Nephron progenitor cell (in vitro differentiated cells): ENCODE data around the gene HAND2.

Experiments used
- DNase-seq: peaks from one replicate; pipeline ENCODE4 v3.0.0; 2021
- H3K27ac Mint-ChIP-seq: 2 replicates; pipeline ENCODE4 v1.8.0; 2021; ENCODE audit warnings: mild to moderate bottlenecking, moderate library complexity, mixed read lengths
- H3K27me3 Mint-ChIP-seq: 2 replicates; pipeline ENCODE4 v1.8.0; 2021; ENCODE audit warnings: mild to moderate bottlenecking, low read depth, mixed read lengths; ENCODE audit not compliant: poor library complexity
- H3K36me3 Mint-ChIP-seq: 2 replicates; pipeline ENCODE4 v1.8.0; 2021; ENCODE audit warnings: low read depth, mixed read lengths
- H3K4me1 Mint-ChIP-seq: 2 replicates; pipeline ENCODE4 v1.8.0; 2021; ENCODE audit warnings: mixed read lengths
- H3K4me3 Mint-ChIP-seq: 2 replicates; pipeline ENCODE4 v1.8.0; 2021; ENCODE audit warnings: mild to moderate bottlenecking, moderate library complexity, mixed read lengths
- H3K9me3 Mint-ChIP-seq: 2 replicates; pipeline ENCODE4 v1.8.0; 2021; ENCODE audit warnings: mild to moderate bottlenecking, moderate library complexity, mixed read lengths
- CTCF ChIP-seq: fragments of 200-600 bp; sonication (generic); IDR thresholded peaks from 2 replicates; pipeline ENCODE4 v1.5.0; 2021; ENCODE audit warnings: antibody characterized with exemption

The HAND2 gene

DNA sequence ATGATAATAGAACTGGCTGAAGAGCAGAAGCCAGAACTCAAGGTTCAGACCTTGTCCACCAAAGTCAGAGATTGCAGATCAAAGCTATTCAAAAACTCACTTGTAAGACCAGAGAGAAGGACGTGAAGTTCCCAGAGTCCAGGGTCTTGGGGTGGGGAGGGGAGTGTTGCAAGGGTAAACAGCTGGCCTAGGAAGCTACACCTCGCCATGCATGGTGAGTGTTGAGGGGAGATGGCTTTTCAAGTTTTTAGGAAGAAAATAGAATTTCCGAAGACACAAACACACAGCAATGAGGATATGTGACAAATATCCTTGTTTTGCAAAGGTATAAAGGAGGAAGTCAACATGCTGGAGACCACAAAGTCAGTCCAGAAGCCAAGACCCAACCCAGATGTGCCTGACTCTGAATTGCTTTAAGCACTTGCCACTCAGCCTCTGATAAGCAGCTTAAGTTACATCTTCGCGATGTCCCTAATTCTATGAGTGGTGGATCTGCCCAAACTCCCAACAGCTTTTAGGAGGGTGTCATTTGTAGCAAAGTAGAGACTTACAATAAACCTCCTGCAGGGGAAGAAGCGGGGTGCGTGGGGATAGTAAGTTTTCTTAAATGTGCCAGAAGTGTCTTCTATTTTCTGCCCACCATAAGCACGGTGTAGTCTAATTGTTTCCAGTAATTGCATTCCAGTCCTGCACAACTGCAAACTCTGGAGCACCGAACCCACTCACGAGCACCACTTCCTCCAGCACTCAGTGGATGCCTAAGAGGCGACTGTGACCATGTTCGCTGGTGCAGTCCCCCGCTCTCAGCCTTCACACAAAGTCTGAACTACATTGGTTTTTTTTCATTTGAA lies 26.5 kb downstream of the HAND2 start:
- TF ChIP-seq CTCF, result no peak
- no peak for DNase-seq
- peaks cover 100% of the 10 kb centered on the region for H3K27me3 Mint-ChIP-seq

DNA sequence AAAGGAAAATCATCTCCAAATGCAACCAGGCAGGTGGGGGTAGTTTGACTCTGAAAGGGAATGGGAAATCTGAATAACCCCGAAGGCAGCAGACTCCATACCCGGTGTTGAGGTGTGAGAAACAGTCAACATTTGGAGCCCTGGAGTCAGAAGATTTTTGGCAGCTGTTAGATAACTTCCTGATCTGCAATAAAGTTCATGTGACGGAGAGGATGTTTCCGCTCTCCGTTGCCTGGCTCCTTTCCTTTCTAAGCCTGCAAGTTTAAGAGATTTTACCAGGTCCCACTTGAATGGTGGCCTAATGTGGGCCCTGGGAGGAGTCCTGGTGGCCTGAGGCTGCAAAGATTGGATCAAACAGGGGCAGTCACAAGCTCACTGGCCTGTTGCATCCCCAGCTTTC lies 27.7 kb downstream of the HAND2 start:
- Mint-ChIP-seq H3K9me3 (peaks cover 31% of the 10 kb centered on the region), H3K27ac (no peak overlapping the region), H3K4me3 (no peak overlapping the region), H3K36me3 (no peaks in the 10 kb centered on the region), H3K4me1 (peaks cover 8% of the 10 kb centered on the region), H3K27me3 (peaks cover 100% of the 10 kb centered on the region)
- DNase-seq, result no peak
- no peak for TF ChIP-seq CTCF

More for the DNA sequence above, 26.5 kb downstream of the HAND2 start:
- H3K4me3 Mint-ChIP-seq, result no peak overlapping the region
- H3K9me3 Mint-ChIP-seq, result peaks cover 31% of the 10 kb centered on the region
- no peak overlapping the region for H3K27ac Mint-ChIP-seq
- H3K36me3 Mint-ChIP-seq, result no peaks in the 10 kb centered on the region
- H3K4me1 Mint-ChIP-seq, result peaks cover 21% of the 10 kb centered on the region

DNA sequence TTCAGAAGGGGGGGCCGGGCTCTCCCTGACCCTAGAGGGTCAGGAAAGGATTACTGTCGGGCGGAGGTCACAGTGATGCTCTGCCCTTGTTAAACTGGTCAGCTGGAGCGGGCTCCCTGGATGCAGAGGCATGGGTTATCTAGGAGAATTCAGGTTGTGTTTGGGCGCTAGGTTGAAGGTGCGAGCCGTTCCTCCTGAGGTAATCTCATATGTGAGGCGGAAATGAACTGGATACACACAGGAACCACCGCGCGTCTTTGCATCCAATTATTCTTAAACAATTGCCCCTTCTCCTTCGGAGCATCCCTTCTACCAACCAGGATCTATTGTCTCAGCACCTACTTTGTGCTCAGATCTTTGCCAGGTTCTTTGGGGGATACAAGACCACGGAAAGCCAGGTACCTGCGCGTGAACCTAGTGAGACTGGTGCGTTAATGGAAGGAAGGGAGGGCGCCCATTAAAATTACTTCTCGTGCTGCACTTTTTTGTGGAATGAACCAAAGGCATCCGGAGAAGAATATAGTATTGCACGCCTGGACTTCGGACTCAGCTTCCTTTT lies 28.4 kb downstream of the HAND2 start:
- Mint-ChIP-seq H3K27me3 (peaks cover 100% of the 10 kb centered on the region), H3K4me3 (peak overlapping the region; percentile 72), H3K4me1 (peaks cover 8% of the 10 kb centered on the region), H3K36me3 (no peaks in the 10 kb centered on the region), H3K27ac (no peak overlapping the region), H3K9me3 (peaks cover 31% of the 10 kb centered on the region)
- no peak for DNase-seq
- TF ChIP-seq CTCF, result no peak

GRCh38 chr4:173500841-173501591 lies 29.0 kb downstream of the HAND2 start:
- peaks cover 100% of the 10 kb centered on the region for H3K27me3 Mint-ChIP-seq
- no peak overlapping the region for H3K27ac Mint-ChIP-seq
- H3K36me3 Mint-ChIP-seq, result no peaks in the 10 kb centered on the region
- no peak for DNase-seq
- no peak for TF ChIP-seq CTCF
- peaks cover 8% of the 10 kb centered on the region for H3K4me1 Mint-ChIP-seq
- peak overlapping the region; percentile 72 for H3K4me3 Mint-ChIP-seq
- H3K9me3 Mint-ChIP-seq, result peaks cover 31% of the 10 kb centered on the region

- no peak for TF ChIP-seq CTCF
- Mint-ChIP-seq H3K27me3 (peaks cover 100% of the 10 kb centered on the region), H3K4me3 (peak overlapping the region; percentile 64), H3K4me1 (peaks cover 8% of the 10 kb centered on the region), H3K36me3 (no peaks in the 10 kb centered on the region), H3K27ac (no peak overlapping the region), H3K9me3 (peaks cover 31% of the 10 kb centered on the region)
- no peak for DNase-seq
Observed at GRCh38 chr4:173499658-173500535, 30.1 kb downstream of the HAND2 start.
